Stomach (tissue), 4 donors: Measurements from ENCODE around the gene LSAMP.

Experiments
- CTCF ChIP-seq, 7 experiments: fragments of 450-650 bp in 4 of 7; fragments of 200-600 bp in 3 of 7; sonication (generic) in 3 of 7; IDR thresholded peaks; one replicate each; pipeline ENCODE4 v1.5.1; 2016 to 2019; ENCODE audit warnings: antibody characterized with exemption in 7 of 7, control low read depth in 2 of 7, mild to moderate bottlenecking in 1 of 7
- EP300 ChIP-seq: sonication (generic); formaldehyde crosslinking; IDR thresholded peaks from one replicate; pipeline ENCODE4 v1.6.1; 2017; ENCODE audit warnings: antibody characterized with exemption
- POLR2AphosphoS5 ChIP-seq, 3 donors: sonication (generic); formaldehyde crosslinking; IDR thresholded peaks; one replicate each; pipeline ENCODE4 v1.6.1; 2016; ENCODE audit warnings: antibody characterized with exemption in 3 of 3

DNA sequence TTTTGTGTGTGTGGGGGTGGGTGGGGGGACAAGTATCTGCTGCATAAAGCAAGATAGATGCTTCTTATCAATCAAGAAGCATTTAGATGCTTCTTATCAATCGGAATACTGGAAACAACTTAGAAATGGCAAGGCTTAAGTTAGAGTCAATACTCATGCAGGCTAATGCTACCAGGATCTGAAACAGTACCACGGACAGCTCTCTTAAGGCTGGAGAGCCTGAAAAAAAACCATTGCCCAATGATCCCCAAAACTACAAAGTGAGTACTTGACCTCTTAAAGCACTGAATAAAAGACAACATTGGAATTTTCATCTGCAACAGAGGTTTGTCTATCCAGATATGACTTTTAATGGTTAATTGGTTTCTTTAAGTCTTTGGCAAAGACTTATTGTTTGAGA, 559.7 kb downstream of the LSAMP start:
- TF ChIP-seq CTCF (IDR thresholded peaks at IDR 0.05), result no peak
- TF ChIP-seq POLR2AphosphoS5 (IDR thresholded peaks at IDR 0.05), result no peak
- TF ChIP-seq EP300, result no peak
